ENCODE measurements around the gene TRIP4. TPM values are rescaled to one million over a fixed set of nuclear protein-coding genes. Genes with fewer than 3 reads are reported as not detected.

Gene TRIP4
- total RNA-seq, 3 donors from 2014 or later, result 23.8 to 36.9 (median 28.2) TPM

GRCh38 chr15:64412216-64412615, 24.6 kb downstream of the TRIP4 start:
- no peak for ATAC-seq
- intact Hi-C loops (cut with DNase I, micrococcal nuclease), result no loop called here

DNA sequence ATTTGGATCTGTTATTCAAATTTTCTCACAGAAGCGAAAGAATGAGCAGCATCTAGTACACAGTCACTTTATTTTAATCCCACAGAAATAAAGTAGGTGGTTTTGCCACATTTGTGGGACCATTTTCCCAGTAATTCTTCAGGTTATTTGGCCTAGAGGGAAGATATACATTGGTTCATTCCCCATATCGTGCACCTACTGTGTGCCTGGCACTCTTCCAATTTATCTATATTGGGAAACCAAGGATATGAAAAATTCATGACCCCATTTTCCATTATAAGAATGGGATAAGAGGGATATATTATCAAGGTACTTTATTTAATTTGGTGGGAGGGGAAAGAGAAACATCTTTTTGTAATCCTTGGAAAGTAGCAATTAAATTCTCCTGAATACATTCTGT, 35.1 kb downstream of the TRIP4 start:
- intact Hi-C loops (cut with DNase I, micrococcal nuclease), result loop anchor here in 1 of 2 donors (10.0 kb wide), 1 partner anchor 252 kb away; no protein-coding TSS in a partner anchor
- no peaks in the 10 kb centered on the region for H3K9me3 ChIP-seq
- peaks cover 12% of the 10 kb centered on the region for H3K36me3 ChIP-seq (ENCODE audit: low read depth)
- H3K4me3 ChIP-seq, result no peak overlapping the region
- ATAC-seq, result no peak
- no peaks in the 10 kb centered on the region for H3K4me1 ChIP-seq (ENCODE audit: low read depth)
- TF ChIP-seq, protein P1, sequence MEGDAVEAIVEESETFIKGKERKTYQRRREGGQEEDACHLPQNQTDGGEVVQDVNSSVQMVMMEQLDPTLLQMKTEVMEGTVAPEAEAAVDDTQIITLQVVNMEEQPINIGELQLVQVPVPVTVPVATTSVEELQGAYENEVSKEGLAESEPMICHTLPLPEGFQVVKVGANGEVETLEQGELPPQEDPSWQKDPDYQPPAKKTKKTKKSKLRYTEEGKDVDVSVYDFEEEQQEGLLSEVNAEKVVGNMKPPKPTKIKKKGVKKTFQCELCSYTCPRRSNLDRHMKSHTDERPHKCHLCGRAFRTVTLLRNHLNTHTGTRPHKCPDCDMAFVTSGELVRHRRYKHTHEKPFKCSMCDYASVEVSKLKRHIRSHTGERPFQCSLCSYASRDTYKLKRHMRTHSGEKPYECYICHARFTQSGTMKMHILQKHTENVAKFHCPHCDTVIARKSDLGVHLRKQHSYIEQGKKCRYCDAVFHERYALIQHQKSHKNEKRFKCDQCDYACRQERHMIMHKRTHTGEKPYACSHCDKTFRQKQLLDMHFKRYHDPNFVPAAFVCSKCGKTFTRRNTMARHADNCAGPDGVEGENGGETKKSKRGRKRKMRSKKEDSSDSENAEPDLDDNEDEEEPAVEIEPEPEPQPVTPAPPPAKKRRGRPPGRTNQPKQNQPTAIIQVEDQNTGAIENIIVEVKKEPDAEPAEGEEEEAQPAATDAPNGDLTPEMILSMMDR (IDR thresholded peaks at IDR 0.05), result no peak
- DNase-seq, result no peak

More at GRCh38 chr15:64412216-64412615, 24.6 kb downstream of the TRIP4 start:
- DNase-seq, result no peak
- Histone ChIP-seq H3K36me3 (ENCODE audit: low read depth) (peaks cover 6% of the 10 kb centered on the region), H3K4me3 (no peak overlapping the region), H3K4me1 (ENCODE audit: low read depth) (no peaks in the 10 kb centered on the region), H3K9me3 (no peaks in the 10 kb centered on the region)
- TF ChIP-seq, protein P1 (IDR thresholded peaks at IDR 0.05), result no peak

GRCh38 chr15:64423970-64424369, 36.3 kb downstream of the TRIP4 start:
- H3K9me3 ChIP-seq, result no peaks in the 10 kb centered on the region
- no peak for ATAC-seq
- H3K4me3 ChIP-seq, result no peak overlapping the region
- TF ChIP-seq, protein P1 (IDR thresholded peaks at IDR 0.05), result no peak
- DNase-seq, result no peak
- peaks cover 12% of the 10 kb centered on the region for H3K36me3 ChIP-seq (ENCODE audit: low read depth)
- H3K4me1 ChIP-seq (ENCODE audit: low read depth), result no peaks in the 10 kb centered on the region
- intact Hi-C loops (cut with DNase I, micrococcal nuclease), result loop anchor here in 1 of 2 donors (10.0 kb wide), 1 partner anchor 251 kb away; no protein-coding TSS in a partner anchor

- TF ChIP-seq, protein P1 (IDR thresholded peaks at IDR 0.05), result no peak
- Histone ChIP-seq H3K4me3 (no peak overlapping the region), H3K9me3 (no peaks in the 10 kb centered on the region), H3K4me1 (ENCODE audit: low read depth) (no peaks in the 10 kb centered on the region), H3K36me3 (ENCODE audit: low read depth) (peaks cover 12% of the 10 kb centered on the region)
- DNase-seq (no peak), ATAC-seq (no peak)
- intact Hi-C loops (cut with DNase I, micrococcal nuclease), result loop anchor here in 1 of 2 donors (10.0 kb wide), 1 partner anchor 250 kb away; no protein-coding TSS in a partner anchor
Measured at GRCh38 chr15:64425221-64425620, 37.6 kb downstream of the TRIP4 start.

- intact Hi-C loops (cut with DNase I, micrococcal nuclease), result loop anchor here in 1 of 2 donors (10.0 kb wide), 1 partner anchor 248 kb away; no protein-coding TSS in a partner anchor
- ATAC-seq (no peak), DNase-seq (peak in 1 of 3 donors; percentile 40)
- H3K4me3 ChIP-seq, result no peak overlapping the region
- H3K9me3 ChIP-seq, result no peaks in the 10 kb centered on the region
- peaks cover 12% of the 10 kb centered on the region for H3K36me3 ChIP-seq (ENCODE audit: low read depth)
- no peaks in the 10 kb centered on the region for H3K4me1 ChIP-seq (ENCODE audit: low read depth)
- TF ChIP-seq, protein P1 (IDR thresholded peaks at IDR 0.05), result no peak
Measured at GRCh38 chr15:64426845-64427465, 39.3 kb downstream of the TRIP4 start.
